Neural cell (in vitro differentiated cells): ENCODE measurements around the gene SLC25A48. TPM values are rescaled to one million over a fixed set of nuclear protein-coding genes. Genes with fewer than 3 reads are reported as not detected.

Experiments used
- H2AFZ ChIP-seq: fragments of 200-600, 300-800 bp; sonication (generic), shearing (Covaris generic); 2 replicates; pipeline ENCODE4 v1.6.0; 2014; ENCODE audit warnings: low read depth, mild to moderate bottlenecking, antibody characterized with exemption, low read length, moderate library complexity
- H3F3A ChIP-seq: fragments of 200-600 bp; shearing (Covaris generic); 2 replicates; pipeline ENCODE4 v1.6.1; 2016; ENCODE audit warnings: mild to moderate bottlenecking, moderate library complexity, mixed read lengths, antibody characterized with exemption, low read length; ENCODE audit not compliant: insufficient read depth, poor library complexity, severe bottlenecking
- H3K27ac ChIP-seq: fragments of 200-600, 300-800 bp; sonication (generic), shearing (Covaris generic); 2 replicates; pipeline ENCODE4 v1.5.1; 2014; ENCODE audit warnings: mild to moderate bottlenecking, low read length, moderate library complexity
- H3K27me3 ChIP-seq: fragments of 300-800, 200-600 bp; sonication (generic), shearing (Covaris generic); 2 replicates; pipeline ENCODE4 v1.6.0; 2014; ENCODE audit warnings: mild to moderate bottlenecking, low read depth, low read length, moderate library complexity; ENCODE audit not compliant: insufficient read depth
- H3K36me3 ChIP-seq: fragments of 300-800, 200-600 bp; sonication (generic), shearing (Covaris generic); 2 replicates; pipeline ENCODE4 v1.5.1; 2014; ENCODE audit warnings: mild to moderate bottlenecking, antibody characterized with exemption, low read length, moderate library complexity; ENCODE audit not compliant: insufficient read depth
- H3K4me2 ChIP-seq: fragments of 300-800, 200-600 bp; sonication (generic), shearing (Covaris generic); 2 replicates; pipeline ENCODE4 v1.6.0; 2014; ENCODE audit warnings: mild to moderate bottlenecking, low read length
- H3K4me3 ChIP-seq: fragments of 300-800, 200-600 bp; sonication (generic), shearing (Covaris generic); 2 replicates; pipeline ENCODE4 v1.5.1; 2014; ENCODE audit warnings: mild to moderate bottlenecking, low read length, moderate library complexity
- H3K79me2 ChIP-seq: fragments of 200-600 bp; shearing (Covaris generic); replicated peaks from 2 replicates; pipeline ENCODE4 v1.6.0; 2014; ENCODE audit warnings: mild to moderate bottlenecking, low read length, moderate library complexity; ENCODE audit not compliant: insufficient read depth
- H3K9ac ChIP-seq: fragments of 300-800, 200-600 bp; sonication (generic), shearing (Covaris generic); 2 replicates; pipeline ENCODE4 v1.6.1; 2016; ENCODE audit warnings: mild to moderate bottlenecking, low read length, mixed read lengths
- H3K9me2 ChIP-seq: fragments of 200-600 bp; shearing (Covaris generic); 2 replicates; pipeline ENCODE4 v1.6.1; 2016; ENCODE audit warnings: mild to moderate bottlenecking, low read length, mixed read lengths; ENCODE audit not compliant: insufficient read depth
- H3K9me3 ChIP-seq: fragments of 200-600, 300-800 bp; sonication (generic), shearing (Covaris generic); 2 replicates; pipeline ENCODE4 v1.6.1; 2016; ENCODE audit warnings: mild to moderate bottlenecking, mixed run types, low read length, moderate library complexity, mixed read lengths
- H4K20me1 ChIP-seq: fragments of 200-600 bp; shearing (Covaris generic); 2 replicates; pipeline ENCODE4 v1.6.1; 2016; ENCODE audit warnings: mild to moderate bottlenecking, mixed run types; ENCODE audit not compliant: insufficient read depth
- CTCF ChIP-seq: fragments of 450-650 bp; IDR thresholded peaks from 2 replicates; pipeline ENCODE4 v1.5.1; 2014; ENCODE audit warnings: antibody characterized with exemption, mild to moderate bottlenecking, moderate library complexity; ENCODE audit not compliant: poor library complexity, severe bottlenecking
- EP300 ChIP-seq: fragments of 450-650 bp; conservative IDR thresholded peaks from 2 replicates; pipeline ENCODE4 v1.6.1; 2014; ENCODE audit warnings: antibody characterized with exemption, mild to moderate bottlenecking, moderate library complexity; ENCODE audit not compliant: poor library complexity, severe bottlenecking
- EZH2 ChIP-seq: fragments of 200-600, 300-800 bp; shearing (Covaris generic), sonication (generic); IDR thresholded peaks from 2 replicates; pipeline ENCODE4 v1.6.1; 2014; ENCODE audit warnings: antibody characterized with exemption, low read length, borderline replicate concordance, mild to moderate bottlenecking; ENCODE audit not compliant: insufficient read depth, poor library complexity, severe bottlenecking
- MXI1 ChIP-seq: fragments of 450-650 bp; conservative IDR thresholded peaks from 2 replicates; pipeline ENCODE4 v1.6.1; 2014; ENCODE audit warnings: antibody characterized with exemption, mild to moderate bottlenecking; ENCODE audit not compliant: poor library complexity, severe bottlenecking
- POLR2AphosphoS5 ChIP-seq: IDR thresholded peaks from 2 replicates; pipeline ENCODE4 v1.6.1; 2012
- RAD21 ChIP-seq: fragments of 450-650 bp; conservative IDR thresholded peaks from 2 replicates; pipeline ENCODE4 v1.6.1; 2014; ENCODE audit warnings: antibody characterized with exemption, mild to moderate bottlenecking, moderate library complexity
- REST ChIP-seq: IDR thresholded peaks from 2 replicates; pipeline ENCODE4 v1.6.1; 2012; ENCODE audit warnings: borderline replicate concordance
- SMC3 ChIP-seq: fragments of 450-650 bp; conservative IDR thresholded peaks from 2 replicates; pipeline ENCODE4 v1.6.1; 2014; ENCODE audit warnings: antibody characterized with exemption, mild to moderate bottlenecking, moderate library complexity; ENCODE audit not compliant: poor library complexity
- TAF1 ChIP-seq: IDR thresholded peaks from 2 replicates; pipeline ENCODE4 v1.6.1; 2012; ENCODE audit warnings: low read depth
- polyA plus RNA-seq: library from polyadenylated mRNA; depleted of rRNA; stranded (reverse); fragments of >200 nt; gene quantifications from 2 replicates; pipeline ENCODE4 v1.2.3, GENCODE V29; 2014

The SLC25A48 gene
- polyA plus RNA-seq, 1 donor from 2014 or later, result 1.0 TPM

GRCh38 chr5:135885031-135885430, 50.6 kb downstream of the SLC25A48 start:
- no peak overlapping the region for H3K27ac ChIP-seq
- TF ChIP-seq POLR2AphosphoS5 (no peak), TAF1 (no peak), RAD21 (no peak), REST (no peak), EZH2 (no peak), CTCF (no peak), EP300 (no peak), SMC3 (no peak), MXI1 (no peak)
- no peaks in the 10 kb centered on the region for H3K79me2 ChIP-seq
- no peak overlapping the region for H3K9ac ChIP-seq
- H3K4me2 ChIP-seq, result no peak overlapping the region
- no peaks in the 10 kb centered on the region for H3K27me3 ChIP-seq
- no peaks in the 10 kb centered on the region for H3K9me3 ChIP-seq
- H4K20me1 ChIP-seq, result no peaks in the 10 kb centered on the region
- no peak overlapping the region for H3K4me3 ChIP-seq
- no peaks in the 10 kb centered on the region for H3K9me2 ChIP-seq
- H3K36me3 ChIP-seq, result no peaks in the 10 kb centered on the region
- no peak overlapping the region for H2AFZ ChIP-seq
- no peaks in the 10 kb centered on the region for H3F3A ChIP-seq

- Histone ChIP-seq H3K4me2 (no peak overlapping the region), H3K9me2 (no peaks in the 10 kb centered on the region), H3K36me3 (no peaks in the 10 kb centered on the region), H3K4me3 (no peak overlapping the region), H3F3A (no peaks in the 10 kb centered on the region), H3K27ac (no peak overlapping the region), H3K9ac (no peak overlapping the region), H4K20me1 (no peaks in the 10 kb centered on the region), H3K79me2 (no peaks in the 10 kb centered on the region), H3K27me3 (no peaks in the 10 kb centered on the region), H3K9me3 (no peaks in the 10 kb centered on the region), H2AFZ (no peak overlapping the region)
- TF ChIP-seq EZH2 (no peak), CTCF (no peak), MXI1 (no peak), TAF1 (no peak), RAD21 (no peak)
Observed at GRCh38 chr5:135886136-135886535, 51.7 kb downstream of the SLC25A48 start.
